AG04450 (cell line): ENCODE results near the gene DMGDH. TPM values are rescaled to one million over a fixed set of nuclear protein-coding genes. Genes with fewer than 3 reads are reported as not detected.

ENCODE experiments used
- CTCF ChIA-PET: fragments of 300-600, 350-600 bp; formaldehyde crosslinking; extraction: SDS; loops from one replicate; lab custom pipeline; 2022; ENCODE audit warnings: antibody characterized with exemption, inconsistent platforms; lab: Charles Lee
- POLR2A ChIA-PET: fragments of 350-600 bp; formaldehyde crosslinking; extraction: SDS; loops from one replicate; lab custom pipeline; 2021; ENCODE audit warnings: antibody characterized with exemption, inconsistent platforms; lab: Yijun Ruan, JAX
- DNase-seq: peaks from one replicate; pipeline ENCODE4 v3.0.0-alpha.2; 2011; ENCODE audit warnings: low read depth, low spot score
- H3K27ac ChIP-seq: one replicate; pipeline ENCODE4 v1.5.1; 2012; ENCODE audit warnings: low read depth, low read length, control low read depth
- H3K27me3 ChIP-seq: one replicate; pipeline ENCODE4 v1.6.0; 2012; ENCODE audit warnings: low read length; ENCODE audit not compliant: control insufficient read depth, insufficient read depth
- H3K4me3 ChIP-seq: 2 replicates; pipeline ENCODE4 v1.5.1; 2011; ENCODE audit warnings: mild to moderate bottlenecking, low read depth, low read length, control low read depth
- H3K9me3 ChIP-seq: 2 replicates; pipeline ENCODE4 v1.5.1; 2012; ENCODE audit warnings: low read length; ENCODE audit not compliant: control insufficient read depth, insufficient read depth
- polyA plus RNA-seq: library from polyadenylated mRNA; depleted of rRNA; stranded (reverse); fragments of >200 nt; gene quantifications from 2 replicates; pipeline ENCODE4 v1.2.3, GENCODE V29; 2011
- TF ChIP-seq, protein P1 (sequence below): IDR thresholded peaks from 2 replicates; pipeline ENCODE4 v1.5.1; 2011; ENCODE audit warnings: low read depth, low read length, control low read depth, inconsistent platforms

DMGDH gene
- polyA plus RNA-seq, 1 experiment: 1.9 TPM

DNA sequence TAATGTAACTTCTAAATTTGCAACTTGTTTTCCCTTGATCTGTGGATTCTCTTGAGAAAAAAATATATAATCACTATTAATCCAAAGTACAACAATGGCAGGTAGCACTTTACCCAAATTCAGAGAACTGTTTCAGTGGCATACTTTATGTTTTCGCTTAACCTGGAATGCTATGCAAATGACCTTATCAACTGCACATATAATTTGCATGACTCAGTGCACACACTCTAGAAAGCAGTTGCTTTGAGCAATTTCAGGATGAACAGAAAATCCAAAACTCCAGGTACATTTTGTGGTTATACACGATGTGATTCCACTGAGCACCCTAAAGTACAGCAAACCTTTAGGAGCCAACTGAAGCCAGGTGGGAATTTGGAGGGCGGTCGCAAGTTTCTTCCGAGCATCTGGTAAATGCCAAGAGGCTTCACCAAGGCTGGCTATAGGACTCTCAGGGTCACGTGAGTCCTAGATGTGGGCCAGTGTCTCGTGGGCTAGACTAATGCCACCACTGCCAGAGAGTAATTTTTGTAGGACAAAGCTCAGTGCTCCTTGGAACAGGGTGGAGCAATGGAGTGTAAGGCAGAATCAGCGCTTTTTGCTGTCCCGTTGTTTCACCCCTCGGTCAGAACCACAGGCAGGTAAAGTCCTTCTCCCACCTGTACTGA lies 37.3 kb downstream of the DMGDH start:
- DNase-seq: no peak
- TF ChIP-seq, protein P1, sequence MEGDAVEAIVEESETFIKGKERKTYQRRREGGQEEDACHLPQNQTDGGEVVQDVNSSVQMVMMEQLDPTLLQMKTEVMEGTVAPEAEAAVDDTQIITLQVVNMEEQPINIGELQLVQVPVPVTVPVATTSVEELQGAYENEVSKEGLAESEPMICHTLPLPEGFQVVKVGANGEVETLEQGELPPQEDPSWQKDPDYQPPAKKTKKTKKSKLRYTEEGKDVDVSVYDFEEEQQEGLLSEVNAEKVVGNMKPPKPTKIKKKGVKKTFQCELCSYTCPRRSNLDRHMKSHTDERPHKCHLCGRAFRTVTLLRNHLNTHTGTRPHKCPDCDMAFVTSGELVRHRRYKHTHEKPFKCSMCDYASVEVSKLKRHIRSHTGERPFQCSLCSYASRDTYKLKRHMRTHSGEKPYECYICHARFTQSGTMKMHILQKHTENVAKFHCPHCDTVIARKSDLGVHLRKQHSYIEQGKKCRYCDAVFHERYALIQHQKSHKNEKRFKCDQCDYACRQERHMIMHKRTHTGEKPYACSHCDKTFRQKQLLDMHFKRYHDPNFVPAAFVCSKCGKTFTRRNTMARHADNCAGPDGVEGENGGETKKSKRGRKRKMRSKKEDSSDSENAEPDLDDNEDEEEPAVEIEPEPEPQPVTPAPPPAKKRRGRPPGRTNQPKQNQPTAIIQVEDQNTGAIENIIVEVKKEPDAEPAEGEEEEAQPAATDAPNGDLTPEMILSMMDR: no peak
- CTCF ChIA-PET: no interaction called here

DNA sequence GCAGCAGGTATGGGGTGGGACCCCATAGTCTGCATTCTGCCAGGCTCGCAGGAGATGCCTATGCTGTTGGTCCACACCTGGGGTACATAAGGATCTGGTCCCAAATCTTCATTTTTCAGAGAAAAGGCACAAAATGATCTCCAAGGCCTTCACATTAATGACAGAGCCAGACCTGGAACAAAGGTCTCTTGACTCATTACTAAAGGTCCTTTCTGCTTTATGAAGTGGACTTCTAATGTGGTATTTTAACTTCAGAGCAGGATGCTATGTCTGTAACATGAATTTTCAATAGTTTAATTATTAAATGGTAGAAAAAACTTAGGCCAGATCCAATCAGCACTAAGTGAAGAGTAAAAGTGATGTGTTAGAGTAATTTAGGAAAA lies 38.0 kb downstream of the DMGDH start:
- ChIA-PET CTCF (interaction anchor here (16.3 kb wide), 1 partner anchor 98 kb away, joined by 920 read pairs; no protein-coding TSS in a partner anchor), POLR2A (no interaction called here)
- TF ChIP-seq, protein P1: no peak

More for the DNA sequence above, 37.3 kb downstream of the DMGDH start:
- POLR2A ChIA-PET: no interaction called here
- Histone ChIP-seq H3K27me3 (peaks cover 4% of the 10 kb centered on the region), H3K4me3 (no peak overlapping the region), H3K27ac (no peak overlapping the region), H3K9me3 (no peaks in the 10 kb centered on the region)

DNA sequence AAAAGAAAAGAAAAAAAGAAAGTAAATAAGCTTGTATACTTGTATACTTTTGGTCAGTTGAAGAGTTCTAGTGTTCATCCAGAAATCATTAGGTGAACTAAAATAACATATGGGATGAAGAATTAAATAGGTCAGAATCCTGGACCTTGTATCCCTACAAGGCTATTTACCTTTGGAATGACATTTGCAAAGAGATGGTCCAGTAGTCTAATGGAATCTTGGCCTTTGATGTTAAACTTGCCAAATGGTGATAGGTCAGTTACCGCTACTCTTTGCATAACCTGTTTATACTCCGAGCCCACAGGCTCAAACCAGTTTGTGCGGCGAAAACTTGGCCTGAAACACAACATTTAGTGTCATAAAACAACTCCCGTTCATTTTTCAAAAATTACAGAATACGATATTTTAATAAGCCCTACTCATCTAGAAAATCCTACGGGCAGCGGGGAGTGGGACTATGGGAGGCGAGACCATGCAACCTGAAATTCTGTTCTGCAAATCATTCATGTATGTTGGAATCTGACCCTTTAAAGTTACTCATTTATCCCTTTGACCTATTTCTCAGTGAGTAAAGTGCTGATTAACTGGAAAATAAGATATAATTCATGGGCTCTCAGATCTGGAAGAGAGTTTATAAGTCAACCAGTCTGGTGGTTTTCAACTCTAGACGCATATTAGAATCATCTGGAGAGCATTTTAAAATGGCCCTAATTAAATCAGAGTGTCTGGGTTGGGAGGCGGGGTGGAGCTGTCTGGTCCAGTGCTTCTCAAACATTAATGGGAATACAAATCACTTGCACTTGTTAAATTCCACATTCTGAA lies 38.6 kb downstream of the DMGDH start:
- Histone ChIP-seq H3K27ac (no peak overlapping the region), H3K9me3 (no peaks in the 10 kb centered on the region), H3K27me3 (peaks cover 4% of the 10 kb centered on the region), H3K4me3 (no peak overlapping the region)
- CTCF ChIA-PET: interaction anchor here (0.6 to 16.3 kb wide), 4 partner anchors 11 to 450 kb away, joined by 3 to 920 read pairs (median 4); no protein-coding TSS in a partner anchor
- DNase-seq: no peak
- TF ChIP-seq, protein P1: no peak
- POLR2A ChIA-PET: no interaction called here

More for the DNA sequence above, 38.0 kb downstream of the DMGDH start:
- Histone ChIP-seq H3K9me3 (no peaks in the 10 kb centered on the region), H3K27me3 (peaks cover 4% of the 10 kb centered on the region), H3K4me3 (no peak overlapping the region), H3K27ac (no peak overlapping the region)
- no peak for DNase-seq

DNA sequence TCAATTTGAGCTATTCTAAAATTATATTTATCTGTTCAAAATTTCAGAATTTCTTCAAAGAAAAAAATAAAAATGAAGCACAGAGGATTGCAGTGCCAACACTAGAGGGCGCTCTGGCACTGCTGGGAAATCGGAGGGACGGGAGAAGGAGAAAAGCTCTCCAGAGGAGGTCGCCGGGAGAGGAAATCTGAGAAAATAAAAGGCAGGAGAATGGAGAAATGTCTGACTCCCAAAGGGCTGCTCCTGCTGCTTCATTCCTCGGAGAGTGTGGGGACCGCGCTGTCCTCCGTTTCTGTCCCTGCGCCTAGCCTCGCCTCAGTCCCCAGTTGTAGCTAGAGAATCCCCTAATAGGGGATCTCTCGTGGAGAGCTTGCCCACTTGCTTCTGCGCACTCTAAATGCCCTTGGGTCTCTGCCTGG lies 44.4 kb downstream of the DMGDH start:
- TF ChIP-seq, protein P1: peak; percentile 95
- DNase-seq: peak; percentile 57
- Histone ChIP-seq H3K9me3 (no peaks in the 10 kb centered on the region), H3K27me3 (peaks cover 4% of the 10 kb centered on the region), H3K4me3 (peak overlapping the region; percentile 38), H3K27ac (no peak overlapping the region)
- POLR2A ChIA-PET: interaction anchor here (0.6 to 0.8 kb wide), 2 partner anchors 40 to 138 kb away, joined by 3 to 4 read pairs; partner anchors contain the start of gene ARSB
- CTCF ChIA-PET: interaction anchor here (0.5 to 16.3 kb wide), 128 partner anchors 9 to 1880 kb away, joined by 3 to 920 read pairs (median 4); partner anchors contain the start of genes BHMT2 and DMGDH
